Stimulated activated CD8-positive, alpha-beta memory T cell treated with anti-CD3 and anti-CD28 coated beads, Interleukin-12 subunit alpha, Interleukin-12 subunit beta, amount 100 ng/mL, for 24 hours (primary cell): ENCODE data around the gene MGAT3.

Source experiments
- DNase-seq: peaks from one replicate; pipeline ENCODE4 v3.0.0-alpha.2; 2020; ENCODE audit errors: extremely low read depth

Gene MGAT3

DNA sequence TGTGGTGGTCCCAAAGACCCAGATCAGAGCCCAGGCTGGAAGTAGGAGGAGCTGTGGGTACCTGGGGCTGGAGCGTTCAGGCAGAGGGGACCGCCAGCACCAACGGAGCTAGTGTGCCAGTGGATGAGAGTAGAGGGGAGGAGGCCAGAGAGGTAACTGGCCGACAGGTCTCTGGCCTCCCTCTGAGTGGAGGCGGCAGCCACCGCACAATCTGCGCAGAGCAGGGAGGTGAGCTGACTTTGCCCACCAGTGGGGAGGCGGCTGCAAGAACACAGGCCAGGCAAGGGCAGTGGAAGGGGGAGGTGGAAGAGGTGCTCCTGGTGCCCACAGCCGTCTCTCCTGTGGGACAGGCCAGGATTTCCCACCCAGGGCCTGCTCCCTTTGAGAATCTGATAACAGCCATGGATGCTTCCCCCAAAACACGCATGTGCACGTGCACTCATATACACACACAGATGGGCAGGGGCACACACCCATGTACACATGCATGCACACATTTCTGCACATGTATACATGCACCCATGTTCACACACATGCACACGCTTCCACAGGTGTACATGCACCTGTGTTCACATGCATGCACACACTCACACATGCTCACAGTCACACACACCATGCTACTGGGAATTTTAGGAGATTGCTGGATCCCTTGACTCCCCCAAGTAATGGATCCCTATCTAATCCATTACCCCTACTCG, 6.4 kb upstream of the MGAT3 start:
- no peak for DNase-seq

DNA sequence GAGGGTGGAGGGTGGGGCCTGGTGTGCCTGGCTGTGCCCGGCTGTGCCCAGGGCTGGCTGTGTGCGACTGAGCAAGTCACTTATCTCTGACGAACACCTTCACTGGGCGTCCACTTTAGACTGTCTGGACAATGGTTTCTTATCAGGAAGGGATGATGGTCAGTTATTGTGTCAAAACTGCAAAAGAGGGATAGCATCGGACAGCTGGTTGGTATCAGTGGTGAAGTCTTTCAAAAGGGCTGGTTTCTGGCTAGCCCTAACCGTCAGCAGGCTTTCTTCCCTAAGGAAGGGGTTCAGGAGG, 4.1 kb upstream of the MGAT3 start:
- DNase-seq = no peak

DNA sequence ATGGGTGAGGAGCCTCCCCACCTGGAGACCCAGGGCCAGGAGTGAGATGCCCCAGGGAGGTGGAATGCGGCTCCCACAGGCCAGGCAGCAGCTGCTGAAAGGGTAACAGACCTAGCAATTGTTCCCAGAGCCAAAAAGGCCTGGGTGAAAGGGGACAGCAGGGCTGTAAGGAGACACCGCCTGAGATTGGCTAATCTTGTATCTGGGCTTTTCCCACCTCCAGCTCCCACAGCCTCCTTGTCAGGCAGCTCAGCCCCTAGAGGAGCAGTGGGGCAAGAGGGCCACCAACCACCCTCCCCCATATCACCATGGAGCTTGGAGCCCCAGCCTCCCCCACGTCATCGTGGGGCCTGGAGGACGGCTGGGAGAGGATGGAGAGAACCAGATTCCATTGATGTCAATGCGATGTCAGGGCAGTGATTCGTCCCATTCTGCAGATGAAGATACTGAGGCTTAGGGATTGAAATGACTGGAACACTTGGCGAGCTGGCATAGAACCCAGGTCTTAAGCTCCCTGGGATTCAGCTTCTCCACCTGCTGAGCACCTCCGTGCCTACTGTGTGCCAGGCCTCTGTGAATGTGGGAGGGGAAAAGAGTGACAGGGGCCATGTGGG, 2.9 kb upstream of the MGAT3 start:
- DNase-seq = no peak

DNA sequence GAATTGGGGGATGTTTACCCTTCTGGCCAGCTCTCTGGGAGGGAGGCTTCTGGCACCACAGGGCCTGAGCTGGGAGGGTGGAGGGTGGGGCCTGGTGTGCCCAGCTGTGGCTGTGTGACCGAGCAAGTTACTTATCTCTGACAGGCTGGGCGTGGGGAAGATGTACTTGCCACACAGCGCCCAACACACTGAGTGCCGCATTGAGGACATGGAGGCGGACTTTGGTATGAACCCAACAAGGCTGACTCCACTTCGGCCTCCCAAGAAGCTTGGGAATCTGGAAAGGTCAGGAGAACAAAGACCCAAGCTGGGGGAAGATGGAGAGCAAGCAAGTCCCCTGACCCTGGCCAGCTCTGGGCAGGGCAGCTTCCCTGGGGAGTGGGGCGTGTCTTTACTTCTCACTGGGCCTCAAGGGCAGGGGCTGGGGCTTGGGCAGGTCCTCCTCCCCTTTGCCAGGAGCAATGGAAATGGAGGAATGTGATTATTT, 2.4 kb upstream of the MGAT3 start:
- DNase-seq = no peak

DNA sequence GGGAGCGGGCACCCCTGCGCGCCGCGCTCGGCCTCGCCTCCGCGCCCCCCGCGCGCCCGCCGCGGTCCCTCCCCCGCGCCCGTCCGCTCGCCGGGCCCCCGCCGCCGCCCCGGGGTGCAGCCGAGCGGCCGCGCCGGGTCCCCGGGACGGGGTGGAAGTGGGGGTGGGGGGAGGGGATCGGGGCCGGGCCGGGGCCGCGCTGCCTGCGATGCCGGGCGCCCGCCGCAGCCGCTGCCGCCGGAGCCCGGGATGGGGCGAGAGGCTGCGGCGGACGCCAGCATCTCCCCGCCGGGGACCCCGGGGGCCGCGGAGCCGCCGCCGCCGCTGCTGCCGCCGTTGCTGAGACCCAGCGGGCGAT, 365 bp downstream of the MGAT3 start:
- no peak for DNase-seq

DNA sequence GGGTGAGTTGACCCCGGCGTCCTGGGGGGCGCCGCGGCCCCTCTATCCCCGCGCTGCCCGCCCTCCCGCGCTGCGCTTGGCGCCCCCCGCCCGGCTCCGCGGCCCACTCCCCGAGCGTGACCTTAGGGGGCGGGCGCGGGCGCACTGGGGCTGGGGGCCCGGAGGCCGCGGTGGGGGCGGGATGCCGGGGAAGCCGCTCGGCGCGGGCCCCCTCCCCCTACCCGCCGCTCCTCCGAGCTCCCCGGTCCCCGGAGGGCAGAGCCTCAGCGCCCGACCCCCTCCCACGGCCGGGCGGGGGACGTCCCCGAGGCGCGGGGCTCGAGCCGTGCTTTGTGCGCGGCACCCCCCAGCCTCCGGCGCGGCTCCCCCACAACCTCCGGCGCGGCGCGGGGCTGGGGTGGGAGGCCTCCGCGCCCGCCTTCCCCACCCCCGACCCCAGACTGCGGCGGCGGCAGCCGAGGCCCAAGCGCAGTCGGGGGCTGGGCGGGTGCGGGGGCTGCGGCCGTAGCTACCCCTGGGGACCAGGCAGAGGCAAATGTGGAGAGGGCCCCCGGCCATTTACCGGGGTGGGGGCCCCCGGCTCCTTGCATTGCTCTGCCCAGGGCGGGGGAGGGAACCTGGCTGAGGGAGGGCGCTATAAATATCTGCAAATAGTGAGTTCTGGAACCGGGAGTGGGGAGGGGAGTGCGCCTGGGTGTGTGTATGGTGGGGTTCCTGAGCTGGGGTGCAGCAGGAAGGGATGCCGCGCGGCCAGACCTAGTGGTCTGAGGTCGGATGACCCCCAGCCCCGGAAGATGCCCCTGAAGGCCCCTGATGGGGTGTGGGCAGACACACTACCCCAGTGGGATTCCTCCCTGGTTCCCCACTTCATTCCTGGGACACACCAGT, 988 bp downstream of the MGAT3 start:
- DNase-seq = no peak

DNA sequence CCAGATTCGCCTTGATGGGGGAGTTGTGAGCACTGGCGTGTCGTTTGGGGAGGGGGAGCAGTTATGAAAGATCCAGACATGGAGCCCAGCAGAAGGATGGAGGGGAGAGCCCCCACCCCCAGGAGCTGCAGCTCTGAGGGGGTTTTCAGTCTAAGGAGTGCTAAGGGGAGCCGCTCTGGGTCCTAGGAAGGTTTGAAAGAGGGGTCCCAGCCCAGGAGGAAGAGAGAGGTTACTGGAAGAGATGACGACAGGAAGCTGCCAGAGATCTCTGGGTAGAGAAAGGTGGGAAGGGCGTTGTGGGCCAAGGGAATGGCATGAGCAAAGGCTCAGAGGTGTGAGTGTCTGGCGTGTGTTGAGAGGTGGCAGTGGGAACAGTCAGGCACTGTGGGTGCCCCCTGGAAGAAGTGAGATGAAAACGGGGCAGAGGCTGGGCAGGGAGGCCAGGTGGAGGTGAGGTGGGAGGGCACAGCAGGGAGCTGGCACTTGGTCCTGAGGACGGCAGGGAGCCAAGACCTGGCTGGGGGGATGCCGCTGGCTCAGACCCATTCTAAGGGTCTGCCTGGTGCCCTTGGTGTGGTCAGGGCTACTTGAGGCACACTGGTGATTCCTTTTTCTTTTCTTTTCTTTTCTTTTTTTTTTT, 1.8 kb downstream of the MGAT3 start:
- DNase-seq = no peak

DNA sequence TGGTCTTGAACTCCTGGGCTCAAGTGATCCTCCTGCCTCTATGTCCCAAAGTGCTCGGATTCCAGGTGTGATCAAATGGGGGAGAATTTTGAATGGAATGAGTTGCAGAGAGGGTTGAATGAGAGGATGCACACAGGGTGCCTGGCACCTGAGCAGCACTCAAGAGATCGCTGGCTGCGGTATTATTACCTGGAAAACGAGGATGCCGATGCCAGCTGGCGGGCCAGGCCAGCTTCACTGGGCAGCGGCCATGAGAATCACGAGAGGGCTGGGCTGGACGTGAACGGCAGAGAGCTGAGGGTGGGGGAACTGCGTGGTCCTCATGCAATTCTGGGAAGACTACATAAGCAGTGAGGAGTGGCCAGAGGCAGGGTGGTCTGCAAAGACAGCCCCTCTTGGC, 2.9 kb downstream of the MGAT3 start:
- DNase-seq = no peak

DNA sequence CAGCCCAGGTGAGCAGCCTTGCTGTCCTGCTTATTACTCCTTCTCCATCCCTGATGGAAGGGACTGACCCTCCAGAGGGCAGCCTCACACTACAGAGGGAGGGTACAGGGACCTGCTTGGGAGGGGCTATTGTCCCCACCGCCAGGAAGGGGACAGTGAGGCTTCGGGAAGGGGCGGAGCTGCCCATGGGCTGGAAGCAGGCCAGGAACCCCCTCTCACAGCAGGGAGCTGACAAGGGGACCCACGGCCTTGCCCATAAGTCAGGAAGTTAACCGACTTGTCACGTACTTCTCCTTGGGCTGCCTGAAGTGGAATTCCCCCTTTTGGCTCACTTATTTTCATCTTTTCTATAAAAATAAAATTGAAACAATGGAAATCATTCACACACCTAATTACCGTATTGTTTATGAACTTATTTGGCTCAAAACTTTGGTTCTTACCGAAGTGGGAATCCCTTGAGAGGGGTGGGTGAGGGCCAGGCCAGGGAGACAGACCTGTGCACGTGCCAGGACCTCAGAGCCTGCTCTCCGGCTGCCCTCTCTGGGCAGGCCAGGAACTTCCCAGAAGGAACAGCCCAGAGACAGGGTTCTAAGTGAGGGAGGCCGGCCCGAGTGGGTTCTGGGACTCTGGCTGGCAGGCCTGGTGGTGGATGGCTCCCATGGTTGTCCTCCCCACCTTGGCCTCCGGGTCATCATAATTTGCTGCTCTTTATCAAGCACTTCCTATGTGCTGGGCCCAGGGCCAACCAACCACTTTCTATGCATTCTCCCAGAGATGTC, 5.8 kb downstream of the MGAT3 start:
- DNase-seq = no peak

DNA sequence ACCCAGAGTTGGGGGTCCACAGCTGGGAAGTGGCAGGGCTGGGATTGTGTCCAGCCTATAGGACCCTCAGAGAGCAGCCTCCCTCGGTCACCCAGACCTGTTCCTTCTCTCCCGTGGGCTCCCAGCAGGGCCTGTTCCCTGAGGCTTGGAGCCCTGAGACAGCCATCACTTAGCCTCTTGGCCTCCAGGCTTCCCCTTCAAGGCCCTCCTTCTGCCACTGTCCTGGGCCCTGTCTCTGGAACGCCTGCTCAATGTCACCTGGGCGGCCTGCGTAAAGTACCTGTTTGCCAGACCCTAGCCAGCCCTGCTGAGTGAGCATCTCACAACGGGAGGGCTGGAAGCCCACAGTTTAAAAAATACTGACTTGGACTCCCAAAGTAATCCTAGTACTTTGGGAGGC, 6.5 kb downstream of the MGAT3 start:
- no peak for DNase-seq

DNA sequence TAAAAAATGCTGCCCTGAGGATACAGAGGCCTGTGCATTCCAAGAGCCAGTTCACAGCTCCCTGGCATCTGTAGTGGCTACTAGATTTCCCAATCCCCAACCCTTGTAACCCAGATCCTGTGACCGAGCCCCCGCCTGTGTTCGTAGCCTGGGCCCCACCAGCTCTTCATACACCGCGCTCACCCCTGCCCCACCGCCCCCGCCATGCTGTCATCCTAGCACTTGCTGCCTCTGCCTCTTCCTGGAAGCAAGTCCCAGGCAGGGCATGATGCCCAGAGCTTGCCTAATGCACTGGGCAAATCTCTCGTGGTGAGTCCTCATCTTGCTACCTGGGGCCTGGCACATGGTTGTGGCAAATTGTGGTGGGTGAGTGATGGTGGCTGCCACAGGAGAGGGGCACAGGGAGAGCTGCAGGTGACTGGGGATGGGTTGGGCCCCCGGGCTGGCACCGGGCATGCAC, 7.1 kb downstream of the MGAT3 start:
- no peak for DNase-seq

DNA sequence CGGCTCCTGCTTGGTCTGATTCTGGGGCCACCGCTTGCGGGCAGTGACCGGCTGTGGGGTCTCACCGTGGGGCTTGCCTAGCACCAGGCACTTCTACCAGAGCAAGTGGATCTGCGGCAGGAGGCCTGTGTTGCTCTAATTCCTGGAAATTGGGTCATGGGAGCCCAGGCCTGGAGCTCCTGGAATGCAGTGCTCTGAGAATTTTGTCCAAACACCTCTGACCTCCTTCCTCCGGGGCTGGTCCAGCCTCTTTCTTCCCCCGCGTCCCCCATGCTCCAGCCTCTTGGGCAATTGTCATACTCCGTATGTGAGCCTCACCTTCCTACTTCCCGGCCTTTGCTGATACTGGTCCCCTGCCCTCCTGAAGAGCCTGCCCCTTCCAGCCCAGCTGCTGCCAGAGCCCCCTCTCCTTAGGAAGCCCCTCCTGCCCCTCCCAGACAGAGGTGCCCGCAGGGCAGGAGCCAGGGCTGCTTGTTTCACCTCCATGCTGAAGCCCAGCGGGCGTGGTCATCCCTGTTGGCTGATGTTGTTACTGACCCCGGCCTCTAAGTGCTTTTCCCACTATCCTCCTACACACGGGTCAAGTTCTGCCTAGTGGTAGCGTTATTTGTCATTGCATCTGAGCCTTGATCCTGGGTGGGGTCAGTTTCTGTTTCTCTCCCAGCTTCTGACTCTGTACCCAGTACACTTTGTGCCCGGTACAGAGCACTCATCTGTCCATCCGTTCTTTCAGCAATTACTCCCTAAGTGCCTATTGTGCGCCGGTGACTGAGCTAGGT, 9.6 kb downstream of the MGAT3 start:
- DNase-seq = no peak

DNA sequence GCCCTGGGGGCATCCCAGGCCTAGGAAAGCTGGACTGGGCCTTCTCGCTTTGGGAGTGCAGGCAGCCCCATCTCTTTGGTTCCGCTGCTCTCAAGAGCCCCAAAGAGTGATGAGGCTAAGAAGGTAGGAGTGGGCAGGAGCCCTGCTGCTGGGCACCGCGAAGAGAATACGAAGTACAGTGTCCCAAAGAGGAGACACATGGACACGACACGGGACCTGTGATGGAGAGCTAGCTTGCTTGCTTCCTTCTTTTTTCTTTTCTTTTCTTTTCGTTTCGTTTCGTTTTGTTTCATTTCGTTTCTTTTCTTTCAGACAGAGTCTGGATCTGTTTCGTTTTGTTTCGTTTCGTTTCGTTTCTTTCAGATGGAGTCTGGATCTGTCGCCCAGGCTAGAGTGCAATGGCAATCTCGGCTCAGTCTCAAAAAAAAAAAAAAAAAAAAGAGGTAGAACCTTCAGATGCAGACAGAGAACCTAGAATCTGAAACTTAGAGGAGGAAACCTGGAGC, 10.6 kb downstream of the MGAT3 start:
- no peak for DNase-seq

DNA sequence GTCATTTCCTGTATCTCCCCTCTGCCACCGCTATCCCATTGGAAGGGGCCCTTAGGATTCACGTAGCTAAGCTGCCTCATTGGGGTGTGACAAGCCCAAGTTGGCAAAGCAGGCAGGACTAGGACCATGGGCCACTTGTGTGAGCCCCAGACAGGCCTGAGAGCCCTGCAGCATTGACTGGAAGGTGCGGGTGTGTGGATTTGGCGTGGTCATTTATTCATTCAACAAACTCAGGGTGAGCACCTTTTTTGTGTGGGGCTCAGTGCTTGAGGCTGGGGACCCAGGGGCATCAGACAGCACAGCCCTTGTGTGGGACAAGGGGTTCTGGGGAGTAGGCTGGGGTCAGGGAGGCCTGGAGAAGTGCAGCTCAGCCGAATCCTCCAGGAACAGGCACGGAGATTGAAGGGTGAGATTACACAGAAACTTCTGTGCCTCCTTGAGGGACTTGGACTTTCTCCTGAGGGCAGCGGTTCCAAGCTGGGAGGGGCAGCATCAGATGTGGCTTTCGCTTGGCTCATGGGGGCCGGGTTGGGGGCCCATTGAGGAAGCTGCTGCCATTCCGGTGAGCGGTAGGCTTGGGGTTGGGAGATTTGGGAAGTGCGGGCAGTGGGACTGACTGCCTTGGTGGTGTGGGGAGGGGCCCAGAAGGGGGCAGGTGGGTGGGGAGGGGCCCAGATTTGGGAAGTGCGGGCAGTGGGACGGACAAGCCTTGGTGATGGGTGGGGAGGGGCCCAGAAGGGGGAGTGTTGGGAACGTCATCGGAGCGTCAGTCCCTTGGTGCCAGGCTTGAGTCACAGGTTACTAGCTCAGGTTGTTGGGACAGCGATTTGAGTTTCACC, 11.9 kb downstream of the MGAT3 start:
- no peak for DNase-seq

DNA sequence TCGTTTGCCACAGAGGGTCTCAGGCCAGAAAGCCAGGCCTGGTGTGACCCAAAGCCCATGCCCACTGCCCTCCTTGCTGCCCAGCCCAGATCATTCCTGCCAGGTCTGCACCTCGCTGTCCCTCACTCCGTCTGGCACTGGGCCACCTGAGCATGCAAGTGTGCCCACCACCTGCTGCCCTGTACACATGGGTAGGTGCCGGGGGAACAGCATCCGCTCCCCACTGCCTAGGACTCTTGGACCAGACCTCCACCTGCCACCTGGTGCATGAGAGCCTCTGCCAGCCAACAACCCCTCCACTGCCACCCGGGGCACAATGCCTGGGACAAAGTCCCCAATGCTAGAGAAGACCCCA, 12.5 kb downstream of the MGAT3 start:
- no peak for DNase-seq

DNA sequence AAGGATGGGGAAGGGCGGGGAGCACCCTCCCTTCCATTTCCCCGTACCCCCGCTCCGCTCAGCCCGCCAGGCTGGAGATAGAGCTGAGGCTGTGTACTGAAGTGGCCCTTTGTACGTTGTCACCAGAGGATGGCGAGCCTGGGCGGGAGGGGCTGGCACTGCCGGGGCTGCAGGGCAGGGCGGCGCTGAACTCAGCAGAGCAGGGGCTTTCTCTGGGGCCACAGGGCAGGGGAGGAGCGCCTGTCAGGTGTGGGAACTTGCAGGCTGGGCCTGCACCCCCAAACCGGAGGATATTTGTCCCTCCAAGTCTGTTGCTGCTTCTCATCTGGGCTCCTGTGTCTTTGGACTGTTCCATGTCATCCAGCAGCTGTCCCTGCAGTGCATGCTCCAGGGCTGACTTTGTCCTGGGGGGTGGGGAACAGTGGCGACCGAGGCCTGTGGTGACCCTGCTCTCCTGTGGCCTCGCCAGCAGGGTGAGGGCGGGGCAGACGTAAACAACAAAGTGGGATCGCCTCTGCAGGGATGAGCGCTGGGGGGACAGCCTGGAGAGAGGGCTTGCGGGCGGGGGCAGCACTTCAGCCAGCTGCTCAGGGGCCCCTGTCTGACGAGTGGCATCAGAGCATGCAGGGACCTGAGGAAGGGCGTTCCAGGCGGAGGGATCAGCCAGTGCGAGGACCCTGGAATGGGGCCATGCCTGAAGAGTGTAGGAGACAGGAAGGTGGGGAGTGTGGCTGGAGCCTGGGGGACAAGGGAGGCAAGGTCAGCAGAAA, 13.1 kb downstream of the MGAT3 start:
- no peak for DNase-seq

DNA sequence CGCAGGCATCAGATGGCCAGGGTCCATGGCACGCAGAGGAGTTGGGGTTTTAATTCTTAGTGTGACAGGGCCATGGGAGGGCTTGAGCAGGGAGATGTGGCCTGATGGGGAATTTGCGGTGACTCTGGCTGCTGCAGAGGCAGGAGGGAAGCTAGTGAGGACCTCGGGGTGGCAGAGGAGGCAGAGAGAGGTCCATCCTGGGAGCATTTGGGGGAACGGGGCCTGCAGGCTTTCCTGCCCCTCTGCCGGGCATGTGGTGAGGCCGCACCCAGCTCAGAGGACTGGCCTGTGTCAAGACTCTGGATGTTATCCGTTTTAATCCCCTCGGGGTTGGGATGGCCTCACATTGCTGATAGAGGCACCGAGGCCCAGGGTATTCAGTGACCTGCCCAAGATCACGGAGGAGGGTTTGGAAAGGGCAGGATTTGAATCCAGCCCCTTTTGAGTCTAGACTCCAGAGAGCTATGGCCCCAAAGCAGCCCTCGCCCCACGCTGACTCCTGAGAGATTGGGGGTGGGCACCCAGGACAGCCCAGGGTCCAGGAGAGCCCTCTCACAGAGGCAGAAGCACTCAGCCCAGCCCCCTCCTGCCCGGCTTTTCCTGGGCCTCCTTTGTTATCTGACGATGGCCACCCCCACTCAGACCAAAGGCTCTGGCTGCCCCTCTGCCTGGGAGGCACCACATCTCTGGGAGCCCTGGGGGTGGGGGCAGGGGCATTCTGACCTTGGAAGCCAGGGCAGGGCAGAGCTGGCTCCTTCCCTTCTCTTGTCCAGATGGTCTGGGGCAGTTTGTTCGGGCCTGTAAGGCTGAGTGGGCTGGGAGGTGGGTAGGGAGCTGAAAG, 13.9 kb downstream of the MGAT3 start:
- DNase-seq = no peak
